Skin epidermis (tissue), 12 donors: Measurements from ENCODE around the gene PTPRT.
A peak's percentile ranks its signal among the peaks of the same experiment; 100 is the strongest.

Experiments used
- H3K27ac ChIP-seq, 21 experiments: fragments of 200-600 bp; sonication (generic) in 11 of 21; one replicate each; pipeline ENCODE4 v1.5.0; 2020; ENCODE audit warnings: mild to moderate bottlenecking in 3 of 21, inconsistent platforms in 2 of 21, moderate library complexity in 2 of 21
- H3K4me3 ChIP-seq, 7 experiments: fragments of 200-600 bp; sonication (generic) in 2 of 7; one replicate each; pipeline ENCODE4 v1.5.0; 2020; ENCODE audit warnings: inconsistent platforms in 2 of 7, mild to moderate bottlenecking in 2 of 7, moderate library complexity in 1 of 7

Gene PTPRT

DNA sequence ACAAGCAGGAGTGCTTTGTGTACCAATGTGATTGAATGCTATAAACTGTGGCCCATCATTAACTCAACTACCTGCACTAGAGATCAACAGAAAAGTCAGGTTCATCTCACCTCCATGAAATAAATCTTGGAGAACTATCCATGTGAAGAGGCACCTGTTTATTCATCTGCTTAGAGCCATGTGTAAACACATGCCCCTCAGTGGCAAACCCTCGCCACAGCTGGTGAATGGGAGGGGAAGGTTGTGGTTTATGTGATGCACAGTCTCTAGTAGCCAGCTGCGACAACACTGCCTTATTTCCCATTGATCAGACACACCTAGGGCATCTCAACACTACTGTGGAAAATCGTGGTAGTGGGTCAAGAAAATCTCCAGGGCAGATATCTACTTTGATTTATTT lies 640.2 kb downstream of the PTPRT start:
- Histone ChIP-seq H3K27ac (no peak overlapping the region), H3K4me3 (no peak overlapping the region)

DNA sequence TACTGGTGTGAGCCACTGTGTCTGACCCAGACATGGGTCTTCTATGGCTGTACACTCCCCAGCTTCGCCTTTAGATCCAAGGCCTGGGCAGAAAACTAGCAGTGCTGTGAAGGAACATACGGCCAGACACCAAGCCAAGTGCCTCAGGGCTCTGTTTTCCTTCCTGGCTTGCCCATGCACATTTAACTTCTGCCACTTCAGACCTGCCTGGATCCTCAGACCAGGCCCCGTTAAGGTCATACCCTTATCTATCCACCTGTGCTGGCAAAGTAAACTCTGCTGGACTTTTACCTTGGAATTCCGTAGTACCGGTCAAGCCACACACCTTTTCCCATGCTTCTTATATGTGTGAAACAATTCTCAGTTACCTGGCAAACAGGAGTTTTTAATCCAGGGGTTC lies 644.8 kb downstream of the PTPRT start:
- no peak overlapping the region for H3K4me3 ChIP-seq
- no peak overlapping the region for H3K27ac ChIP-seq

DNA sequence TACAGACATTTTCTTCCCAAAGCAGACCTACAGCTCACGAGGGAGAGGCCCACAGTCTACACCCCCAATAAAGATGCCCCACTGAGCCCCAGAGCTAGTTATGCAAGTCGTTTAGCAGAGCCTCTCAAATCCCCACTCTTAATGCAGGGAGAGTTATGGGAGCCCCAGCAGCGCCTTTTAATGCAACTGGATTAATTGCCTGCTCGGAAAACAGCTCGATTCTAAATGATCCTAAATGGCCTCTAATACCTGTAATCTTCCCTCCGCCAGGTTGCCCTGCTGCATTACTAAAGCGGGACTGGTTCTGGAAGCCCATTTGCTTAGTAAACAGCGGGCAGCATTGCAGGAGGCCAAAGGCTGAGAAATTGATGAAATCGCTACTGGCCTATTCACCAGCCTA lies 656.9 kb downstream of the PTPRT start:
- Histone ChIP-seq H3K27ac (no peak overlapping the region), H3K4me3 (no peak overlapping the region)

DNA sequence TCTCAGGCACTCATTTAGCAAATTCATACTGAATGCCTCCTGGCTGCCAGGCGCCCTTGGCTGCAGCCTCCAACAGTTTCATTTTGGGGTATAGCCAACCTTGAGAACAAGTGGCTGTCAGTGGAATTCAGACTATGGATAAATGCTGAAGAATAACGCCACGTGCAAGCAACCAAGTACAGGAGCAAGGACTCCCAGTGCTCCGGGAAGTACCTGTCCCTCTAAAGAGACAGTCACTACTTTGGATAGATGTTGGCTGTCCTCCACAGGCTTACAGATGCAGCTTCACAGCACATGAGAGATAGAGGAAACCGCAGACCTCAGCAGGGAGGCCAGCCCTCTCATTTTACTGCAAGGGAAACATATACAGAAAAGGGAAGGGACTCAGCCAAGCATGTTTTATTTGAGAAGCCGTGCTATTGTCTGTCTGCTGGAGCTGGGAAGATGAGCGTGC lies 658.2 kb downstream of the PTPRT start:
- H3K4me3 ChIP-seq = no peak overlapping the region
- no peak overlapping the region for H3K27ac ChIP-seq

DNA sequence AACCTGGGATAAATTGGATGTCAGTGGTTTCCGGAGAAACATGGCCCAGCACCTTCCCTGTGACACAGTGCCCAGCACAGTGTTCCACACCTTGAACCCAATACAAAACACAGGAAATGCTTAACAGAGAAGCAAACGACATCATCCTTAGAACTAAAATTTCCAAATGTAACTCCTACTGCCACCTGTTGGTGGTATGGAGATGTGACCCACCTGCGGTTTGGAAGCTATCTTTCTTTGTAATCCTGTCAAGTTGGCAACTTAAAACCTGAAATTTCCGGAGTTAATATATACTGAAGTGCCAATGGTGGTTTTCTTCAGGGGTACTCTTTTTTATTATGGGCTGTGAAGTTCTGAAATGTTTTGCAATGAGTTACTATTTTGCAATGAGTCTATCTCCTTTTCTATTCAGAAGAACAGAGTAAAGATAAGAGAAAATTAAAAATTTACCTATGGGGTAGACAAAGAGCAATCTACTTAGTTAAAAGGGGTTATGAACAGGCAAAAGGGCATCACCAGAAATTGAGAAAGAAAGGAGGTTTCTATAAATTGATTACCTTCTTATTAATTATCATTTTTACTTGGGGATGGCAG lies 658.8 kb downstream of the PTPRT start:
- no peak overlapping the region for H3K4me3 ChIP-seq
- no peak overlapping the region for H3K27ac ChIP-seq

DNA sequence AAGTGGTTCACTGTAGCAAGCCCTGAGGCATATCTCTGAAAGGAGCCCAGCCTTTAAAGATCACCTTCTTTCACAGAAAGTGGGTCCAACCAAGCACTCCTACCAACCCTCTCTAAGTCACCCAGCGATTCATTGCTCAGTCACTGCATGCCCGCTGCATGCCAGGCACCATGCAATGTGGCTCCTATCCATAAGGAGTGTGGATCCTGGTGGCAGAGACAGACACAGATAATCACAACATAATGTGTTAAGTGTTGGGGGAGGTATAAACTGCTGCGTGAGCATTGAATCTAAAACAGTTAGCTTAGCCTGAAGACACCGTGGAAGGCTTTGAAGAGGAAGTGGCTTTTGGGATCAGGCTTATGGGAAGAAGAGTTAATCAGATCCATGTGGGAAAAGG lies 659.5 kb downstream of the PTPRT start:
- H3K4me3 ChIP-seq = no peak overlapping the region
- no peak overlapping the region for H3K27ac ChIP-seq

DNA sequence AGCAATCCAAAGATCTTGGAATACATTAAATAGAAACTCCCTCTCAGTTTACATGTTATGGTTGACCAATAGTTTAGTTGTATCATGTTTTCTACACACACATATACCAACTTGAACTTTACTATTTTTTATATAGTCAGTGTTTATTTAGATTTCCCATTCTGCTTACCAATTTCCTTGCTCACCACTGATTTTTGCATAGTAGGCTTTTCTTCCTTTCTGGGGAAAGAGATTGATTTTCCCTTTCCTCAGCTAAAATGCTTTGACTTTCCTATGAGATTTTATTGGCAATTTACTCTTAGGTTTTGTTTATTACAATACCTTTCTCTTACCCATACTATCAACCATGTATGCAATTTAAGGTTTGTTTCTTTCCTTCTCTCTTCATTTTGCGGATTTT lies 665.6 kb downstream of the PTPRT start:
- H3K27ac ChIP-seq = no peak overlapping the region
- no peak overlapping the region for H3K4me3 ChIP-seq

- Histone ChIP-seq H3K27ac (no peak overlapping the region), H3K4me3 (no peak overlapping the region)
Measured at GRCh38 chr20:42516692-42517091, 673.0 kb downstream of the PTPRT start.

GRCh38 chr20:42510686-42511085 lies 679.0 kb downstream of the PTPRT start:
- H3K27ac ChIP-seq = no peak overlapping the region
- no peak overlapping the region for H3K4me3 ChIP-seq

- Histone ChIP-seq H3K27ac (no peak overlapping the region), H3K4me3 (no peak overlapping the region)
Measured at GRCh38 chr20:42507874-42508273, 681.8 kb downstream of the PTPRT start.

- no peak overlapping the region for H3K4me3 ChIP-seq
- H3K27ac ChIP-seq = no peak overlapping the region
Measured at GRCh38 chr20:42506397-42506796, 683.3 kb downstream of the PTPRT start.

- Histone ChIP-seq H3K4me3 (no peak overlapping the region), H3K27ac (no peak overlapping the region)
Measured at GRCh38 chr20:42502591-42502990, 687.1 kb downstream of the PTPRT start.

DNA sequence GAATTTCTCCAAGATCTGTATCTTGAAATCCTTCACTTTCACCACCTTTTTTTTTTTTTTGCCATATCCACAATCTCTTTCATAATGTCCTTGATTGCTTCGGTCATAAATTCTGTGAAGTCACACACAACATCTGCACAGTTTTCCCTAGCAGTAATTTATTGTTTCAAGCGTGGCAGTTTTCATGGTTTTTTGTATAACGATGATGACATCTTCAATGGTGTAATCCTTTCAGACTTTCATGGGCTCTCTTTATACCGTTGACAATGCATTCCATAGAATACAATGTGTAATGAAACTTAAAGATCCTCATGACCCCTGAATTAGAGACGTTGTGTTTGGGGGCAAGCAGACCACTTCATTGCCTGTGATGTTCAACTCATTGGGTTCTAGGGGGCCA lies 693.1 kb downstream of the PTPRT start:
- Histone ChIP-seq H3K27ac (no peak overlapping the region), H3K4me3 (no peak overlapping the region)

DNA sequence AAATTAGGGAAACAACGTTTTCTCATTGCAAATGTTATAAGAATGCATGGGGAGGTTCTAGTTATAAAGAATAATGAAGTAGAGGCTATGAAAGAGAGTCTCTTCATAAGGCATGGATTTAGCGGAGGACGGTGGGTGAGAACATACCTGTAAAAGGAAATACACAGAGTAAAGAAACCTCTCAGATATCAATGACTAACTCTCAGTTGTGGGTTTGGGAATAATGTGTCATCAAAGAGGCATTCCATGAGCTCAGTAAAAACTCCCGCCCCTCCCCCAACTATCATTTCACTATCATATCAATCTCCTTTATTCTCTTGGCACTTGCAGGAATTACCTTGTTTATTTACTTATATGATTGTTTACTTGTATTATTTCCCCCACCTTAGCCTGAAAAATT lies 695.4 kb downstream of the PTPRT start:
- H3K27ac ChIP-seq = no peak overlapping the region
- no peak overlapping the region for H3K4me3 ChIP-seq

DNA sequence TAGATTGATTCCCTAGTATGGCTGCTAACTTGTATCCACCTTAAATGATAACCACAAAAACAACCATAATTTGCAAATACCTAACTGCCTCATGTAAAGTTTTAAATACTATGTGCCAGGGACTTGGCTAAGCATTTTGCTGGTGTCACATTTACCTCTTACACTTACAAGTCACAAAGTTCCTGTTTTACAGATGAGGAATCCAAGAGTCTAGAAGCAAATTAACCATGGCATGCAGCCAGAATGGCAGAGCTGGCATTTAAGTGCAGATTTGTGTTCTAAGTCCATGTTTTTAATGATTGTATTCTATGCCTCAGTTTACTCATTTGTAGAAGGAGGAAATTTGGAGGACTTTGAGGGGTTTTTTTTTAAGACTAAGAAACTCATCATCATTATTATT lies 696.7 kb downstream of the PTPRT start:
- H3K27ac ChIP-seq = no peak overlapping the region

DNA sequence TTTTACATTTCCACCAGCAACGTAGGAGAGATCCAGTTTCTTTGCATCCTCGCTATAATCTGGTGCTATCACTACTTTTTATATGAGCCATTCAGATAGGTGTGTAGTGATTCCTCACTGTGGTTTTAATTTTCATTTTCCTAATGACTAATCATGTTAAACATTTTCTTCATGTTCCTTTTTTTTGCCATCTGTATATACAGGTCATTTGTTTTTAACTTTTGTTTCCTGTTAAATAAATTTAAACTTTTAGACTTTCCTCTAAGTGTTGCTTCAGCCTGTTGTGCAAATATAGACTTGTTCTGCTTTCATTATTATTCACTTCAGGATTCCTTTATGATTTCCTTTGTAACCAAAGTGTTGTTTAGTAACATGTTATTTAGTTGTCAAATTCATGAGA lies 697.4 kb downstream of the PTPRT start:
- Histone ChIP-seq H3K27ac (no peak overlapping the region), H3K4me3 (no peak overlapping the region)

More for the DNA sequence above, 696.7 kb downstream of the PTPRT start:
- H3K4me3 ChIP-seq = no peak overlapping the region

DNA sequence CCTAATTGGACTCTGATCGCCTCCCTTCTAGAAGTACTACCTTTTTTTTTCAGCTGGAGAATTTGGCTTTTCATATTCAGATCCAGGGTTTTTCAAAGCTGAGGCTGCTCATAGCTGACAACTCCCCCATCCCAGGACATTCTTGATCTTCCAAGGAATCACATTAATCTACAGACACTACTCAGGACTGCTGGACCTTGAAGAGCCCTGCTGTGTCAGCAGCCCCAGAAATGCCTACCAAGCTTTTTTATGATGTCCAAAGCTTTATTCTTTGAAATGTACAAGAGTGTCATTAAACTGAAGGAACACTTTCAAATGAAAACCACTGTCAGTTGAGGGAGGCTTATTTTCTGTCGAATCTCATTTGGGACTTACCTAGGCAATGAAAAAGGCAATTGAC lies 704.1 kb downstream of the PTPRT start:
- no peak overlapping the region for H3K4me3 ChIP-seq
- H3K27ac ChIP-seq = peak overlapping the region in 3 of 21 experiments; percentile 7 to 52 (median 44)

GRCh38 chr20:42484790-42485375 lies 704.8 kb downstream of the PTPRT start:
- H3K27ac ChIP-seq = peak overlapping the region in 7 of 21 experiments; percentile 7 to 60 (median 37)

GRCh38 chr20:42484335-42484734 lies 705.4 kb downstream of the PTPRT start:
- Histone ChIP-seq H3K4me3 (no peak overlapping the region), H3K27ac (peak overlapping the region in 4 of 21 experiments; percentile 23 to 60 (median 38))

More at GRCh38 chr20:42484790-42485375, 704.8 kb downstream of the PTPRT start:
- no peak overlapping the region for H3K4me3 ChIP-seq

- Histone ChIP-seq H3K4me3 (no peak overlapping the region), H3K27ac (peak overlapping the region in 1 of 21 experiments; percentile 67)
Measured at GRCh38 chr20:42483730-42484303, 705.9 kb downstream of the PTPRT start.

GRCh38 chr20:42482808-42483207 lies 706.9 kb downstream of the PTPRT start:
- Histone ChIP-seq H3K27ac (no peak overlapping the region), H3K4me3 (no peak overlapping the region)
